Loucy (cell line): ENCODE measurements around the gene RIMS1.

Experiments used
- H2AFZ ChIP-seq: fragments of 200-600 bp; sonication (generic); 2 replicates; pipeline ENCODE4 v1.6.0; 2016; ENCODE audit warnings: antibody characterized with exemption, mild to moderate bottlenecking, low read length, moderate library complexity
- H3F3A ChIP-seq: fragments of 200-600 bp; 2 replicates; pipeline ENCODE4 v1.6.0; 2016; ENCODE audit warnings: antibody characterized with exemption, low read depth, mild to moderate bottlenecking
- H3K27me3 ChIP-seq: fragments of 200-600 bp; sonication (generic); 2 replicates; pipeline ENCODE4 v1.6.1; 2014; ENCODE audit warnings: low read length, mild to moderate bottlenecking; ENCODE audit not compliant: insufficient read depth, poor library complexity, severe bottlenecking
- H3K36me3 ChIP-seq: fragments of 200-600 bp; sonication (generic); 2 replicates; pipeline ENCODE4 v1.6.1; 2016; ENCODE audit warnings: low read length; ENCODE audit not compliant: insufficient read depth
- H3K4me1 ChIP-seq: fragments of 200-600 bp; sonication (generic); 2 replicates; pipeline ENCODE4 v1.5.1; 2014; ENCODE audit warnings: low read length, mild to moderate bottlenecking; ENCODE audit not compliant: insufficient read depth, poor library complexity, severe bottlenecking
- H3K4me2 ChIP-seq: fragments of 200-600 bp; sonication (generic); 2 replicates; pipeline ENCODE4 v1.6.0; 2014; ENCODE audit warnings: antibody characterized with exemption, low read length, low read depth, mild to moderate bottlenecking; ENCODE audit not compliant: poor library complexity, severe bottlenecking
- H3K4me3 ChIP-seq: fragments of 200-600 bp; sonication (generic); 2 replicates; pipeline ENCODE4 v1.5.1; 2014; ENCODE audit warnings: low read length, mild to moderate bottlenecking, mixed read lengths; ENCODE audit not compliant: poor library complexity, severe bottlenecking
- H3K79me2 ChIP-seq: fragments of 200-600 bp; sonication (generic); 2 replicates; pipeline ENCODE4 v1.6.1; 2014; ENCODE audit warnings: low read length; ENCODE audit not compliant: insufficient read depth
- H3K9ac ChIP-seq: fragments of 200-600 bp; sonication (generic); 2 replicates; pipeline ENCODE4 v1.6.0; 2014; ENCODE audit warnings: mild to moderate bottlenecking, low read depth, low read length, moderate library complexity; ENCODE audit not compliant: poor library complexity, severe bottlenecking
- H3K9me2 ChIP-seq: fragments of 200-600 bp; sonication (generic); replicated peaks from 2 replicates; pipeline ENCODE4 v1.6.1; 2016; ENCODE audit warnings: low read depth, low read length, mixed read lengths
- H3K9me3 ChIP-seq: fragments of 200-600 bp; sonication (generic); 2 replicates; pipeline ENCODE4 v1.6.1; 2014; ENCODE audit warnings: mild to moderate bottlenecking, antibody characterized with exemption, low read length, low read depth; ENCODE audit not compliant: insufficient read depth
- H4K20me1 ChIP-seq: fragments of 200-600 bp; sonication (generic); 2 replicates; pipeline ENCODE4 v1.6.0; 2014; ENCODE audit warnings: antibody characterized with exemption, low read length, mild to moderate bottlenecking; ENCODE audit not compliant: insufficient read depth, poor library complexity, severe bottlenecking
- EZH2phosphoT487 ChIP-seq: fragments of 200-600 bp; IDR thresholded peaks from 2 replicates; pipeline ENCODE4 v1.6.1; 2018; ENCODE audit warnings: antibody characterized with exemption, mild to moderate bottlenecking, moderate library complexity, borderline replicate concordance
- TF ChIP-seq, protein P1 (sequence below): fragments of 200-600 bp; sonication (generic); conservative IDR thresholded peaks from 2 replicates; pipeline ENCODE4 v1.5.1; 2014; ENCODE audit warnings: mild to moderate bottlenecking, antibody characterized with exemption, low read length

RIMS1 gene

DNA sequence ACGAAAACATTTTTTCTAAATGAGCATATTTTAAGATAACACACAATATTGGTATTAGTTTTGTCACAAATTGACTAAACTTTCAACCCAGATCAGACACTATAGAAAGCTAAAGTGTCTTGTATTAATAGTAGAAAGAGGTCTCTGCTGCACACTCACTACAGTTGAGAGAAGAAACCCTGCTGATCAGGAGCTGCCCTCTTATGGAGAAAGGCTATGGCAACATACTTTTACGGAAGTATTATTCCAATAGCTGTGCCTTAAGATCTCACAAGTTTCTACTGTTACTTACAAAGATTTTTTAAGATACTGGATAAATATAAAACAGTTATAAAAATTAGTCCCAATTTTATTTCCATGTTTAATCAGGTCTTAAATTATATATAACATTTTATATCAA, 155.7 kb downstream of the RIMS1 start:
- H3K9me2 ChIP-seq, result no peaks in the 10 kb centered on the region
- no peaks in the 10 kb centered on the region for H3K36me3 ChIP-seq
- no peak overlapping the region for H3K9ac ChIP-seq
- H3K79me2 ChIP-seq, result no peaks in the 10 kb centered on the region
- H3K9me3 ChIP-seq, result no peaks in the 10 kb centered on the region
- H3K4me2 ChIP-seq, result no peak overlapping the region
- H3K4me3 ChIP-seq, result no peak overlapping the region
- H2AFZ ChIP-seq, result no peak overlapping the region
- no peaks in the 10 kb centered on the region for H3F3A ChIP-seq
- no peaks in the 10 kb centered on the region for H3K4me1 ChIP-seq
- H4K20me1 ChIP-seq, result no peaks in the 10 kb centered on the region
- TF ChIP-seq EZH2phosphoT487, result no peak
- TF ChIP-seq, protein P1, sequence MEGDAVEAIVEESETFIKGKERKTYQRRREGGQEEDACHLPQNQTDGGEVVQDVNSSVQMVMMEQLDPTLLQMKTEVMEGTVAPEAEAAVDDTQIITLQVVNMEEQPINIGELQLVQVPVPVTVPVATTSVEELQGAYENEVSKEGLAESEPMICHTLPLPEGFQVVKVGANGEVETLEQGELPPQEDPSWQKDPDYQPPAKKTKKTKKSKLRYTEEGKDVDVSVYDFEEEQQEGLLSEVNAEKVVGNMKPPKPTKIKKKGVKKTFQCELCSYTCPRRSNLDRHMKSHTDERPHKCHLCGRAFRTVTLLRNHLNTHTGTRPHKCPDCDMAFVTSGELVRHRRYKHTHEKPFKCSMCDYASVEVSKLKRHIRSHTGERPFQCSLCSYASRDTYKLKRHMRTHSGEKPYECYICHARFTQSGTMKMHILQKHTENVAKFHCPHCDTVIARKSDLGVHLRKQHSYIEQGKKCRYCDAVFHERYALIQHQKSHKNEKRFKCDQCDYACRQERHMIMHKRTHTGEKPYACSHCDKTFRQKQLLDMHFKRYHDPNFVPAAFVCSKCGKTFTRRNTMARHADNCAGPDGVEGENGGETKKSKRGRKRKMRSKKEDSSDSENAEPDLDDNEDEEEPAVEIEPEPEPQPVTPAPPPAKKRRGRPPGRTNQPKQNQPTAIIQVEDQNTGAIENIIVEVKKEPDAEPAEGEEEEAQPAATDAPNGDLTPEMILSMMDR, result no peak
- H3K27me3 ChIP-seq, result no peaks in the 10 kb centered on the region

DNA sequence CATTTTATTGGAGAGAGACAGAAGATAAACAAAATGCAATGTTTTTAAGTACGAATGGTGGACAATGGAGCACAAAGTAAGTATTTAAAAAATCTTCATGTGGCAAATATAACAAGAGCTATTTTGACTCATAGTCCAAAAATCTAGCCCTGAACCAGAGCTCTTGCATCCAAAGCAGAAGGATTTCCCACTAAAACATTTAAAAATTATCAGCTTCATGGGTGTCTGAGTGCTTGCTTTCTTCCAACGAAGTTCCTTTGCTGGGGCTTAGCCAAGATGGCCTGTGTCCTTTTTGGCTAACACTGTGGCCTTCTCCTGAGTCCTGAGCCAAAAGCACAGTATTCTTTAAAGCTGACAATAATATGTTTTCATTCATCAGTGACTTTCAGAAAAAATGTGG, 161.7 kb downstream of the RIMS1 start:
- no peaks in the 10 kb centered on the region for H3F3A ChIP-seq
- no peak overlapping the region for H2AFZ ChIP-seq
- no peak overlapping the region for H3K9ac ChIP-seq
- no peaks in the 10 kb centered on the region for H3K9me3 ChIP-seq
- no peaks in the 10 kb centered on the region for H4K20me1 ChIP-seq
- H3K9me2 ChIP-seq, result no peaks in the 10 kb centered on the region
- TF ChIP-seq, protein P1, result no peak
- no peak for TF ChIP-seq EZH2phosphoT487
- H3K4me3 ChIP-seq, result no peak overlapping the region
- H3K79me2 ChIP-seq, result no peaks in the 10 kb centered on the region
- no peaks in the 10 kb centered on the region for H3K4me1 ChIP-seq
- no peaks in the 10 kb centered on the region for H3K27me3 ChIP-seq
- H3K36me3 ChIP-seq, result no peaks in the 10 kb centered on the region
- no peak overlapping the region for H3K4me2 ChIP-seq

DNA sequence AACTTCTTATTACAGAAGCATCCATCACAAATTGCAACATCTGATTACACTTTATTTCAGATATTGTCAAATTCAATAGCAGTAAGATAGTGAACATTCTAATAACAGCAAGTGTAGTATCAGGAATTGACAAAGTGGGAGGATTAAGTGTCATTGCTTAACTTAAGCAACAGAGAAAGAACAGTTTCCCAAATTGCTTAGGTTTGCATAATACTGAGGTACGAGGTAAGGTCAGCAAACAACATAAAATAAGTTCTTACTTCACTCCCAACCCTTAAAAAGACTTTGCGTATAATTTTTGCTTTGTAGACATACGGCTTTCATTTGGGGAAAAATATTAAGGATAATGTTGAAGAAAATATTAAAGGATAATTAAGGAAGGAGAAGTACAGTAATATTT, 163.0 kb downstream of the RIMS1 start:
- H3K4me2 ChIP-seq, result no peak overlapping the region
- H3K27me3 ChIP-seq, result no peaks in the 10 kb centered on the region
- H3F3A ChIP-seq, result no peaks in the 10 kb centered on the region
- no peak overlapping the region for H3K4me3 ChIP-seq
- H2AFZ ChIP-seq, result no peak overlapping the region
- H3K36me3 ChIP-seq, result no peaks in the 10 kb centered on the region
- H3K4me1 ChIP-seq, result no peaks in the 10 kb centered on the region
- no peak overlapping the region for H3K9ac ChIP-seq
- no peak for TF ChIP-seq EZH2phosphoT487
- TF ChIP-seq, protein P1, result no peak
- H3K79me2 ChIP-seq, result no peaks in the 10 kb centered on the region
- H3K9me3 ChIP-seq, result no peaks in the 10 kb centered on the region
- H3K9me2 ChIP-seq, result no peaks in the 10 kb centered on the region
- no peaks in the 10 kb centered on the region for H4K20me1 ChIP-seq
